Lower leg skin (tissue), 4 donors: ENCODE measurements around the gene ZNF787. TPM values are rescaled to one million over a fixed set of nuclear protein-coding genes. Genes with fewer than 3 reads are reported as not detected.

Source experiments
- DNase-seq, 2 donors: peaks; one replicate each; pipeline ENCODE4 v3.0.0-alpha.2; 2019; ENCODE audit warnings: low spot score in 2 of 2
- H3K4me3 ChIP-seq: fragments of 200-600 bp; sonication (generic); 2 replicates; pipeline ENCODE4 v1.5.1; 2017; ENCODE audit warnings: mild to moderate bottlenecking, low read depth; ENCODE audit not compliant: poor library complexity, severe bottlenecking
- CTCF ChIP-seq, 3 donors: fragments of 450-650 bp; IDR thresholded peaks; one replicate each; pipeline ENCODE4 v1.5.1; 2016; ENCODE audit warnings: antibody characterized with exemption in 3 of 3, mild to moderate bottlenecking in 3 of 3, moderate library complexity in 2 of 3
- POLR2A ChIP-seq, 2 donors: fragments of 450-650 bp; IDR thresholded peaks; one replicate each; pipeline ENCODE4 v1.6.1; 2016 to 2017; ENCODE audit warnings: antibody characterized with exemption in 2 of 2, mild to moderate bottlenecking in 1 of 2, moderate library complexity in 1 of 2
- WGBS, 2 donors: methylation state at CpG; one replicate each; pipeline ENCODE4 v1.1.5; 2018; 5-methylcytosine and 5-hydroxymethylcytosine counted together
- intact Hi-C: fragments of 100-400 bp; cut with DNase I; formaldehyde crosslinking; loops from one replicate; pipeline ENCODE4 v1.15.0; 2023; ENCODE audit warnings: low total_unique reads
- total RNA-seq, 4 donors: library from RNA; depleted of rRNA; stranded (reverse); fragments of >200 nt; gene quantifications; one replicate each; pipeline ENCODE4 v1.1.0, GENCODE V29; 2016

Gene ZNF787
- total RNA-seq, 4 donors from 2014 or later: 11.6 to 21.5 (median 19.9) TPM

- TF ChIP-seq POLR2A (IDR thresholded peaks at IDR 0.05) (no peak), CTCF (IDR thresholded peaks at IDR 0.05) (no peak)
- intact Hi-C loops: no loop called here
- WGBS, 2 donors: 95% methylated on average over 65 to 66 of the region's 66 CpGs
- DNase-seq: no peak
- H3K4me3 ChIP-seq: no peak overlapping the region
Measured at GRCh38 chr19:56088497-56089215, 32.4 kb downstream of the ZNF787 start.

- WGBS, 2 donors: 89 to 94% methylated on average over 72 to 98 of the region's 104 CpGs
- TF ChIP-seq CTCF (IDR thresholded peaks at IDR 0.05): no peak
- no peak for TF ChIP-seq POLR2A (IDR thresholded peaks at IDR 0.05)
- no peak for DNase-seq
- H3K4me3 ChIP-seq: no peak overlapping the region
- intact Hi-C loops: no loop called here
Measured at GRCh38 chr19:56087647-56088496, 33.2 kb downstream of the ZNF787 start.

- intact Hi-C loops: no loop called here
- 83 to 84% methylated on average over 19 to 29 of the region's 49 CpGs for WGBS, 2 donors
- H3K4me3 ChIP-seq: no peak overlapping the region
- TF ChIP-seq POLR2A (IDR thresholded peaks at IDR 0.05) (no peak), CTCF (IDR thresholded peaks at IDR 0.05) (no peak)
- no peak for DNase-seq
Measured at GRCh38 chr19:56086671-56087430, 34.2 kb downstream of the ZNF787 start.

- 80 to 88% methylated on average over 10 of the region's 10 CpGs for WGBS, 2 donors
- H3K4me3 ChIP-seq: no peak overlapping the region
- TF ChIP-seq CTCF (IDR thresholded peaks at IDR 0.05) (no peak), POLR2A (IDR thresholded peaks at IDR 0.05) (no peak)
- intact Hi-C loops: no loop called here
- DNase-seq: no peak
Measured at GRCh38 chr19:56085571-56086275, 35.4 kb downstream of the ZNF787 start.

GRCh38 chr19:56084835-56085536, 36.1 kb downstream of the ZNF787 start:
- intact Hi-C loops: no loop called here
- H3K4me3 ChIP-seq: no peak overlapping the region
- TF ChIP-seq POLR2A (IDR thresholded peaks at IDR 0.05): no peak
- no peak for TF ChIP-seq CTCF (IDR thresholded peaks at IDR 0.05)
- no peak for DNase-seq
- WGBS, 2 donors: 61 to 67% methylated on average over 17 to 18 of the region's 18 CpGs
